ENCODE measurements around the gene IRF4.

- TF ChIP-seq CTCF (IDR thresholded peaks at IDR 0.05) (no peak), EZH2 (IDR thresholded peaks at IDR 0.05; ENCODE audit: borderline replicate concordance, insufficient read depth, low read depth, low read length, poor library complexity, severe bottlenecking) (no peak)
Observed at GRCh38 chr6:444653-445275, 53.2 kb downstream of the IRF4 start.

Measured in B cell (primary cell).